Activated CD8-positive, alpha-beta memory T cell treated with anti-CD3 and anti-CD28 coated beads for 1 hour (primary cell): ENCODE measurements around the gene CEBPE.

Experiments used
- DNase-seq, 2 donors: peaks; one replicate each; pipeline ENCODE4 v3.0.0-alpha.2; 2020; ENCODE audit warnings: low read depth in 1 of 2; ENCODE audit errors: extremely low read depth in 1 of 2

The CEBPE gene

DNA sequence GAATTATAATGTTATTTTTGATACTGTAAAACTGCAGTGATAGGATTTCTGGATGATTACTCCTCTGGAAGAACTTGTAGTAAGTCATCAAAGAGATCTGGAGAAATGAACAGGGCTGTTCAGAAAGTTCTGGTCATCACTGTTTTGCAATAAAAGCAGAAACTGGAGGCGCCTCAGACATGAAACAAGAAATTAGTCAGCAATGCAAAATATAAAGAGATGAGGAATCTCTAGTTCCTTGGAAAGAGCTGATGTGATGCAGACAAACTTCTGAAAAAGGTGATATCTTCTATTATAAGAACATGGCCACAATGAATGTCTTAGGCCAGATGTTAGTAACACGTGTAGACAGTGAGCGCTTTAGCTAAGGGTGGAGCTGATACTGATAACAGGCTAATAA lies 33.6 kb downstream of the CEBPE start:
- DNase-seq = no peak

DNA sequence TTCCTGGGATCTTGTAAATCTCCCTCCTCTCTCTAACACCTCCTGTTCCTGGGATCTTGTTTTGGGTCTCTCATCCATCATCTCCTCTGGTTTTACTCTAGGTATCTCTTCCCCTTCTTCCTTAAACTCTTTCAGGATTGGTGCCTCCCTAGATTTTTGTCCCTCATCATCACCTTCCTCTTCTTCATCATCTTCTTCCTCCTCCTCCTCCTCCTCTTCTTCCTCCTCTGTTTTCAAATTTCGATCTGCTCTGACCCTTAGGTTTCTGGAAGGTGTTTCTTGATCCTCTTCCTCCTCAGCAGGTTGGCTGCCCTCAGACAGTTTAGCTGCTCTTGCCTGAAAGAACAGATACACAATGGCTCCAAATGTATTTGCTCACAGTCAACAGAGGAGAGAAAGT lies 38.6 kb downstream of the CEBPE start:
- no peak for DNase-seq

DNA sequence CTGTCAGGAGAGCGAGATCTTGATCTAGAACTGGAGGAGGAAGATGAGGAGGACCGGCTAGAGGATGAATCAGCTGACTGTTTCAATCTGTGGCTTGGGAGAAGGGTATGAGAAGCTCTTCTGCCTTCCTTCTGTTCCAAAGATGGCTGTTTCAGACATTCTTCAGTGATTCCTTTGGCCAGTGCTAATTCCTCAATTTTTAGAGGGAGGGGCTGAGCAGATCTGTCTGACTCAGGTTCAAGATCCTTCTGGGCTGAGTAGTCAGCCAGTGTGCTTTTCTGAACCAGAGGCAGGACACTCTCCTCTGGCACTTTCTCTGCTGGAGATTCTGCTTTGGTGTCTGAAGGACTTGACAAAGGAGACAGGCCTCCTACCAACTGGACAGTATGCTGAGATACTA lies 39.3 kb downstream of the CEBPE start:
- DNase-seq = no peak

DNA sequence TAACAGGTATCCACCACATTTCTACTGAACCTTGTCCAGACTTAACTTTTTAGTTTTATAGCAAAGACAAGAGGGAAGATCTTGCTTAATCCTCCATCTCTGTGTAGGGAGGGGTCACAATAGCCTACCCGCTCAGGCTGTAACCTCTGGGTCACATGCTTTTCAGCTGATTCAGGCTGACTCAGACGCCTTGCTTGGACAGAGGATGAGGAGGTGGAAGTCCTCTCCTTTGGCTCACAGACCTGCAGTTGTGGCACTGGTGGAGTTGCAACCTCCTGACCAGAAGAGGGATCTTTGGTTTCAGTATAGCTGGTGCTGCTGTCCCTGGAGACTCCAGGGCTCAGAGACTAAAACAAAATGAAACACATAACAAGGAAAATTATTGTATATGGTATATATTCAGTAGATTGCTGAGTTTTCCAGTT lies 40.4 kb downstream of the CEBPE start:
- DNase-seq = no peak

DNA sequence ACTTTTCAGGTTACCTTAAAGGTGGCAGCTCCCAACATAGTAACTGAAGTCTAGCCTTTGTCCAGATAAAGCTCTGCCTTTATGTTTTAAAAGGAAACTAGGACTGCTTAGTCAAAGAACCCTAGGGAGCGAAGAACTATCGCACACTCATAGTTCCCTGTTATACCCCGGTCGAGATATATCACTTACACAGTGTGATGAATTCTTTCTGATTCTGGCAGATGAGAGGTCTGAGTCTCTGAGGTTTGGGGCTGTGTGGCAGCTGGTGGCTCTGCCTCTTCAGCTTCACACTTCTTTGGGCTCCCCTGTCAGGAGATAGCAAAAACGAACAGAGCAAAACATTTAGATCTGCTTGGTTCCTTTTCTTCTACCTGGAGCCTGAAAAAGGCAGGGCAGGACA lies 41.1 kb downstream of the CEBPE start:
- no peak for DNase-seq

DNA sequence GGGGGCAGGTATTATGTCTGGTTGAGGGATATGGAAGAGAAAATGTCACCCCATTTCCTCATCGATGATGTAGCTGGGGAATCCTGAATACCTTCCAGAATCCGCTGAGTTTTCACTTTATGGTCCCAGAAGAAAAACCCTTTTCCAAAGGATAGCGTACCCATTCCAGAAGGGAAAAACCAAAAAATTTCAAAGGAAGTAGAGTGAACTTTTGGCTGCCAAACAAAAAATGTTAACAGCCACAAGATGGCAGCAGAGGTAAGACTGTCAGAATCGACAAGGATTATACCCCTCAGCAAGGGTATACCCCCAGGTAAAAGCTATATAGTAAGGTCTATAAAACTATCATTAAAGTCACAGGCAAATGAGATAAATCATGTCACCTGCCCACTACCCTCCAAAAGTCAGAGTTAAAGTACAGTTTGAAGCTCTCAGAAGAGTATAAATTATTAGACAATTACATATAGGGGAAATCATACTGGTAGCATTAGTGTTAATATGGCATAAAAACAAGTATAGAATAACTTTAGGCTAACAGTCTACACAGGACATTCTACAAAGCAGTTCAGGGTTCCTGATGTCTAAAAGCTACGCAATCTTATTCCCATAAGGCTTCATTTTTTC lies 42.2 kb downstream of the CEBPE start:
- no peak for DNase-seq

DNA sequence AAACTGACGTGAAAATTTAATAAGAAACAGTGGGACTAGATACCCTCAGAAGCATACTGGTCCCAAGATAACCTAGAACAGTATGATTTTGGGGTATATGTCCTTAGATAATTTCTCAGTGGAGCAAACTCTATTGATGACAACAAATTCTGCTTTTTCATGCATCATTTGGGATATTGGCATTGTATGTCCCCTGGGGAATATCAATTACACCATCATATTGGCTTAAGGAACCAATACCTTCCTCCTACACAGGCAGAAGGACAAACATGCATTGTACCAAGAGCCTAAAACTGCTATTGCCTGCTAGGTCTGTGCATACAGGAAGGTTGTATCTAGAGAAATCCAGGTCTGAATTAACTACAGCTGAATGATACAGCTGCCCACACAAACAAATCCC lies 44.1 kb downstream of the CEBPE start:
- DNase-seq = no peak

DNA sequence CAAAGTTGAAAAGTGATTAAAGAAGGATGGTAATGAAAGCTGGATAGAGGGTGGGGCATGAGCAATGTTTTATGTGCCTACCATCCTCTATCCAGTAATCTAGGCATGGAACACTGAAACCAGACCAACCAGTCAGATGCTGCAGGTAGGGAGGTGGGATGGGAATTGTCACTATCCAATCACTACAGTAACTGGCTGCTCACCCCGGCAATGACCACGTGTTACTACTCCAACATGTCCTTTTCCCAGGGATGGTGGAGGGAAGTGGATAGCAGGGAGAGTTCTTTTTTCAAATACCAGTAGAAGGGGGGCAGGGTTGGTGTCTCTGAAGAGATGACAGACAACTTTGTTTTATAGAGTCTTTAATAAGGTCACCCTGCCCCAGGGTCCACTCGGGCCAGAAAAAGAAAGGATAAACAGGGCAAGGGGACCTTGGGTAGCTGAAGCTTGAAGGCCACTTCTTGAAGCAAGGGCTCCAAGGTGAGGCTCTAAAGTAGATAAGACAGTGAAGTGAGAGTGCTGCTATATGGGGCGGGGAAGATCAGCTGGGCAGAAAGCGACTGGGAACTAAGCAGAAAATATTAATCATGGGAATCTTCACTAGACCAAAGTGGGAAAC lies 47.0 kb downstream of the CEBPE start:
- DNase-seq = no peak

DNA sequence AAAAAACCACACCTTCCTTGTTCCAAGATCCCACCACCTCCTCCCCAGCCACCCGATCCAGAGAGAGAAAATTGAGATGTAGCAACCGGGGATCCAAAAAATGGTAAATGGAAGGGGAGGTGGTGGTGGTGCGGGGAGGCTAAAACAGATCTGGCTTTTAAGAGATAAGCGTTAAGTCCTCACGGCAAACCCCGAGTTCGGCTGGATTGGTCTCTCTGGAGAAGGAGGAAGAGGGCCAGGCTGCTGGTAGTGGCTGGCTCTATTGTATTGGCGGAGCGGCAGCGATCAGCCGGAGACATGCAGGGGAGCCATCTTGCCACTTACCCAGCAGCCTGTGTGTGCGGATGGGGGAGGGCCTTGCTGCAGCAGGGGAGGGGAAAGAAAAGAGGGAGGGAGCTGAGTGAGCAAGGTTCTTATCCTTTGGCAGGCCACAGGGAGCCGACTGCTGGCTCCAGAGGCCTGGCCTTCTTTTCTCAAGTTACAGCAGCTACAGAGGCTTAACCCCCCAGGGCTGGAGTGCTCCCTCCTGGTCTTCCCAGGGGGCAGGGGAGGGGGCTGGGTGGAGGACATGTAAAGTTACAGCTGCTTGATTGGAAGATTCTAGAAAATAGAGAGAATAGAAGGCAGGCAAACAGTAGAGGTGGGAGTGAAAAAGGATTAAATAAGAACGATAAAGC lies 47.7 kb downstream of the CEBPE start:
- peak; percentile 30 to 55 for DNase-seq

DNA sequence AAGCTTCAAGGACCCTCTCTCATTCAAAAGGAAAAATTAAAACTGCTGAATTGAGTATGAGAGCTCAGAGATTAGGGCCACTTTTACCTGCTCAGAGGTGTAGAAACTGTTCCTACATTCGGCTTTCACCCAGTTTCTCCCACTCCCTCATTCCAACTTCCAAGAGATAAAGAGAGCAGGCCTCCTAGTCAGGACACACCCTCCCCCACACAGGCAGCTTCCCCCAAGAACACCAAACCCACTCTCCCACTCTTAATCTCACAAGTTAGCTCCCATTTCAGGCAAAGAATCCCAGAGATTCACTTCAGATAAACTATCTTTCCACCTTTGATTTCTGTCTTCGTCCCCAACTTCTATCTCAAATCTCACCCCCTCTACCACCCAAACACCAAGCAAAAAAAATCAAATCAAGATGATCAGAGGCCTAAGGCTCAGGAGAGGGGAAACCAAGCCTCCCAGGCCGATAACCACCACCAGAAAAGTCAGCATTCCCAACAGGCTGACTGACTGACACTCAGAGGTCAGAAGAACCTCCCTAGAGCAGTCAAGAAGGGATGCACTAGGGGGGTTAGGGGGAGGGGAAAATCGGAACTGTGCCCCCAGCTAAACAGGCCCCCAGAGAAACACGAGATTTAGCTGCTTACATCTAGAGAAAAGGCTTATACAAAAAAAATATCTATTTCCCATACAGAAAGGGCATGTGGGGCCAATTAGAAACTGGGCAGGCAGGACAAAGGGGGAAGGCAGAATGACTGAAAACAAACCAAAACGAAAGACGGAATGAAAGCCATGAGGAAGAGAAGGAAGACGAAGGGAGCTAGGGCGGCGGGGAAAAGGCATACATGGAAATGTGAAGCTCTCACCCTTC lies 48.6 kb downstream of the CEBPE start:
- no peak for DNase-seq

DNA sequence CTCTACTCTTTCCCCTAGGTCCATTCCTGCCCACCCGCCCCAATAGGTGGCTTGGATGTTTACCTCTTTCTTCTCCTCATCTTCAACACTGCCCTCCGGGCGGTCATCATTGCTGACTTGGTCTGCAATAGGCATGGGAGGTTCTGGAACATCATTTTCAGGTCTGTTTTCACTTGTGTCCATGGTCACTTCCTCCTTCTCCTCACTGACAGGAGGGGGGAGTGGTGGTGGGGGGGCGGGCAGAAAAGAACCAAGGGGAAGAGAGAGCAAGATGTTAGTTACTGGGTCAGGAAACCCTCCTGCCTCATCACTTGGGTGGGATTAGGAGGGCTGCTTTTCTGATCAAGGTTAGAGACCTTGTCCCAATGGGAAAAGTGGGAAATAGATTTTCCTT lies 49.6 kb downstream of the CEBPE start:
- no peak for DNase-seq

DNA sequence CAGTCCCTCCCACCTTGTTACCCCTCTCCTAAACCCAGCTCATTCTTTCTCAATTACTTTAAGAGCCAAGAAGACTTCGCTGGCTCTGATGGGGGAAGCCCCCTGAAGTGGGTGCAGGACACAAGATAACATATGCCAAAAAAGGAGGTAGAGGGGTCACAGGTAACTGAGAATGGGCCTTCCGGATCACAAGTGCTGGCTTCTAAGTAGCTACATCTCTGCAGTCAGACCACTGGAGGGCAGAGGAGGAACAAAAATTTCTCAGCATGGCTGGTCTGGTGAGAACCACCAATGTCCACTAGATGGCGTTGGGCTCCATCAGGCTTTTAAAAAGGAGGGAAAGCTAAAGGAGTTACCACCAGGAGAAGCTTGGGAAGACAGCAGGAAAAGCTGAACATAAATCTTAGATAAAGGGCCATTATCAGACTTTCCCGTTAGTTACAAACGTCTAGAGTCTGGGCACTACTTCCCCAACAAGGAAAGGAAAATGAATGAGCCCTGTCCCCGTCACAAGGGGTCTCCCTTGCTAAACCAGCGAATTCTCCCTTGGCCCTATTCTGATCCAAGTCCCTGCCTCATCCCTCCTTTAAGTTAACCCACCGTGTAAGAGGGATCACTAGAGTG lies 50.2 kb downstream of the CEBPE start:
- peak; percentile 35 to 46 for DNase-seq

DNA sequence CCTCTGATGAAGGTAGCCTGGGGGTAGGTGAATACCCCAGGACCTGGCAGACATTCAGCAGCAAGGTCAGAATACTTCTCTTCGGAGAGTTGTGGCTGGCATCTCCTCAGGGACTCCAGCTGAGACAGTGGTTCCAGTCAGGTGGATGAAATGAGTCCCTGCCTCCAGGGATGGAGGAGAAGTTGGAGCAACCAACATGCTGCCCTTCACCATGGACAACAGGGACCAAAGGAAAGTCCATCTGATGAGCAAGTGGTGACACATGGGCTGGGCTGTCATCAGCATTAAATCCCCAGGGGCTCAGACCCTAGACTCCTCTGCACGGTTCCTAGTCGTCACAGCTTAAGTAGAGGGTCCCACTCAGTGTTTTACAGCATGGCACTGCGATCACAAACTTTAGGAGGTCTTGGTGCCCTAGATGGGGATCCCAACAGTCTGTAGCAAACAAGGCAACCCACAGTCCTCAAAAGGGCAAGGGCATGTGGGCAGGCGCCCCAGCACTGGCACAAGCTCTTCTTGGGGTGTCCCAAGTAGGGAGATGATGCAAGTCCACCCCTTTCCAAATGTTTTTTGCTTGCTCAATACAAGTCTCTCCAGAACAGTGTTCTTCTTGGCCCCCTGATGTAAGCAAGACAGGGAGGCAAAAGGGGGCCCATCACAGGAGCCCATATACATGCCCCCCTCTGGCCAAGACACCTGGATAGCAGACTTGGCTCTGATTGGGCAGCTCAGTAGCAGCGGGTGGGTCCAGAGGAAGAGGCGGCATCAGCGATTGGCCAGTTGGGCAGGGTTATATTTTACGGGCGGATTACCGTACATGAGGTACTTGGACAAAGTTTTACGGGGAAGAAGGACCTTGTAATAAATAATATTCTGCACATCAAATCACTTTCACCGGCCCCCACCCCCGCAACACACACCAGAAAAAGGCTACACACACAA lies 50.9 kb downstream of the CEBPE start:
- DNase-seq = no peak
